ENCODE results near the gene SLC6A7. TPM values are rescaled to one million over a fixed set of nuclear protein-coding genes. Genes with fewer than 3 reads are reported as not detected.
"Not testable (repeated sequence)": the region's sequence is repeated elsewhere in the genome, so short reads cannot be mapped to it uniquely, and the experiment has no call there.

Gene SLC6A7
- total RNA-seq, 1 donor from 2014 or later: 0.62 TPM

GRCh38 chr5:150243590-150243989 is 53.7 kb downstream of the SLC6A7 start:
- no peak for DNase-seq

GRCh38 chr5:150244209-150244608 is 54.3 kb downstream of the SLC6A7 start:
- no peak for DNase-seq

- no peak for DNase-seq
Observed at GRCh38 chr5:150245111-150245789, 55.4 kb downstream of the SLC6A7 start.

- DNase-seq: no peak
Observed at GRCh38 chr5:150245808-150246207, 55.9 kb downstream of the SLC6A7 start.

GRCh38 chr5:150246429-150246828 is 56.6 kb downstream of the SLC6A7 start:
- DNase-seq: no peak

GRCh38 chr5:150246835-150247234 is 57.0 kb downstream of the SLC6A7 start:
- DNase-seq: no peak

GRCh38 chr5:150247726-150248125 is 57.9 kb downstream of the SLC6A7 start:
- no peak for DNase-seq

GRCh38 chr5:150248493-150248892 is 58.6 kb downstream of the SLC6A7 start:
- not testable (repeated sequence) for DNase-seq

GRCh38 chr5:150248946-150249345 is 59.1 kb downstream of the SLC6A7 start:
- no peak for DNase-seq

GRCh38 chr5:150249744-150250143 is 59.9 kb downstream of the SLC6A7 start:
- no peak for DNase-seq

GRCh38 chr5:150251504-150251903 is 61.6 kb downstream of the SLC6A7 start:
- no peak for DNase-seq

- no peak for DNase-seq
Observed at GRCh38 chr5:150252489-150252888, 62.6 kb downstream of the SLC6A7 start.

GRCh38 chr5:150253416-150254208 is 63.8 kb downstream of the SLC6A7 start:
- DNase-seq: no peak

- no peak for DNase-seq
Observed at GRCh38 chr5:150254363-150254762, 64.5 kb downstream of the SLC6A7 start.

GRCh38 chr5:150254774-150255173 is 64.9 kb downstream of the SLC6A7 start:
- no peak for DNase-seq

GRCh38 chr5:150255659-150256409 is 66.0 kb downstream of the SLC6A7 start:
- no peak for DNase-seq

GRCh38 chr5:150256410-150257064 is 66.7 kb downstream of the SLC6A7 start:
- no peak for DNase-seq

GRCh38 chr5:150257424-150257823 is 67.6 kb downstream of the SLC6A7 start:
- DNase-seq: no peak

- no peak for DNase-seq
Observed at GRCh38 chr5:150258130-150258529, 68.3 kb downstream of the SLC6A7 start.

Data from occipital lobe (tissue), 2 donors.